Measurements from ENCODE around the gene PEX1. TPM values are rescaled to one million over a fixed set of nuclear protein-coding genes. Genes with fewer than 3 reads are reported as not detected.

PEX1 gene
- 17.6 and 23.2 TPM in 2 replicates for total RNA-seq

DNA sequence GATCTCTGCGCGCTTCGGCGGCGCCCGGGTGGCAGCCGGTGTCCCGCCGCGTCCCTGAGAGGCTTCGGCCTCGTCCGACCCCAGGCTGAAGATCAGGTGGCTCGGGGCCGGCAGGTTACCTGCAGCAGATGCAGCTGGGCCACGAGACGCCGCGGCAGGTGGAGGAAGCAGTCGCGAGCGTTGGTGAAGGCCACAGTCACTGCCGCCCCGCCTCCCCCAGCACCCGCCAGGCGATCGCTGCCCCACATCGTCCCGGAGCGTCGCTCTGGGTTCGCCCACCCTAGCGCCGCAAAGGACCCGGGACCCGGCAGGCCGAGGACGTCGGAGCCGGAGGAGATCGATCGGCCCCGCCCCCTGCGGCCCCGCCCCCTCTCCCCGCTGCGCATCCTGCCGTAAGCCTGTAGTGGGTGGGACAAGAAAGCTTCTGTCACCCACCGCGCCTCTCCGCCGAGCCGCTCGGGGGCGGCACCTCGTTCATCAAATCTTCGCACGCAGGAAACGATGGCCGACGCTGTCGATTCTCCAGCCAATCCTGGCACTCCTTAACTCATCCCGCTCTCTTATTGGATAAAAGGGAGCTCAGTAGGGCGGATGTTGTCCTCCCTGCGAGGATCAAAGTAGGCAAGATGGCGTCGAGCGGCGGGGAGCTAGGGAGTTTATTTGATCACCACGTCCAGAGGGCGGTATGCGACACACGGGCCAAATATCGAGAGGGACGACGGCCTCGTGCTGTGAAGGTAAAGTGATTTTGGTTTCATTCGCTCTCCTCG is at the start of gene PEX1, which contains the start of gene RBM48:
PEX1 (minus strand) TSS at position 333 of the 770 bp plus-strand sequence; CDS start at position 248, 85 bp downstream.
RBM48 (plus strand) TSS at position 608 of the 770 bp plus-strand sequence; CDS start at position 627, 19 bp downstream.

DNA sequence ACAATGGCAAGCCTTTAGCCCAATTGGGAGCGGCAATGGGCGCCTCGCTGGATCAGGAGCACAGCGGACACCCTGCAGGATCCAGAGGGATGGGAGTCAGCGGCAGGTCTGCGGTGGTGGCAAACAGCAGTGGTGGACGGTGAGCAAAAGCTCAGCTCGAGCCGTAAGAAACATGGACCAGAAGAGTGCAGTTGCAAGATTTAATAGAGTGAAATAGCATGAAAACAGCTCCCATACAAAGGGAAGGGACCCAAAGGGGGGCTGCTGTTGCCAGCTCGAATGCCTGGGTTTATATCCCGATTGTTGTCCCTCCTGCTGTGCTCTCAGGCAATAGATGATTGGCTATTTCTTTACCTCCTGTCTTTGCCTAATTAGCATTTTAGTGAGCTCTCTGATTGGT is 50.6 kb downstream of the PEX1 start, which contains the start of gene ERVW-1:
ERVW-1 (minus strand) TSS at position 266 of the 400 bp plus-strand sequence. CDS start 7,565 bp downstream, outside the sequence.

DNA sequence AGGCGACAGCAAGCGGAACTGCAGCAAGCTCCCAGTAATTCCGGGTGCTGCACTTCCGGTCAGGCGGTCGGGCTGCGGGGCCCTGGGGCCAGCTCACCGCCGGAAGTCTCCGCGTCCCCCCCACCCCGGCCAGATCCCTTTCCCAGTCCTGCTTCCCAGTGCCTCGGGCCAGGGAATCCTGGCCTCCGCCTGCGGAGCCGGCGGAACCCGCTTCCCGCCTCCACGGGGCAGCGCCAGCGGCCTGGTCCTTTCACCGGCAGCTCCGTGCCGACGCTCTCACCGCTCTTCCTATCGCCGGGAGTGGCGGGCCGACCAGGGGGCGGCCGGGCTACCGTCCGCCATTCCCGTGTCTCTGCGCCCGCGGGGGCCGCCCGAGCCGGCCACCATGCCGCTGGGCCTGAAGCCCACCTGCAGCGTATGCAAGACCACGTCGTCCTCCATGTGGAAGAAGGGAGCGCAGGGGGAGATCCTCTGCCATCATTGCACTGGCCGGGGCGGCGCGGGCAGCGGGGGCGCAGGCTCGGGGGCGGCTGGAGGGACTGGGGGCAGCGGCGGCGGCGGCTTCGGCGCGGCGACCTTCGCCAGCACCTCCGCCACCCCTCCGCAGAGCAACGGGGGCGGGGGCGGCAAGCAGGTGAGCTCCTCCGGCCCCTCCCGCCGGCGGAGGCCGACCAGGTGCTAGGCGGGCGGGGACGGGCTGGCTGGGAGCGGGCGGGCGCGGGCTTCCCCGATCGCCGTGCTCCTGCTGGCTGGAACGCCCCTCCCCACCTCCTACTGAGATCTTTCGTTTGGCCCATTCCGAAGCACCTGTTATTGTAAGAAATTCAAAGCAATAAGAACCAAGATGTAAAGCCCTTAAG is 80.7 kb downstream of the PEX1 start, which contains the start of gene GATAD1:
GATAD1 (plus strand) TSS at position 138 of the 860 bp plus-strand sequence; CDS start at position 386, 248 bp downstream.

Other genes starting within 250 kb of the PEX1 start
- 15.9 and 21.1 TPM in 2 replicates for gene GATAD1, start 81.0 kb downstream of the PEX1 start, total RNA-seq
- gene ERVW-1, start 50.6 kb downstream of the PEX1 start, total RNA-seq = not detected in 2 replicates
- 5.1 and 5.3 TPM in 2 replicates for gene RBM48, start 275 bp upstream of the PEX1 start, total RNA-seq
- 10.1 and 12.6 TPM in 2 replicates for gene FAM133B, start 61.9 kb upstream of the PEX1 start, total RNA-seq

Measured in tracheal epithelial cell (primary cell).